ENCODE data around the gene TMEM256. TPM values are rescaled to one million over a fixed set of nuclear protein-coding genes. Genes with fewer than 3 reads are reported as not detected.

TMEM256 gene
- total RNA-seq, 1 donor from 2014 or later, result 66.9 TPM

GRCh38 chr17:7438656-7439460 lies 35.0 kb upstream of the TMEM256 start:
- TF ChIP-seq, protein P1, sequence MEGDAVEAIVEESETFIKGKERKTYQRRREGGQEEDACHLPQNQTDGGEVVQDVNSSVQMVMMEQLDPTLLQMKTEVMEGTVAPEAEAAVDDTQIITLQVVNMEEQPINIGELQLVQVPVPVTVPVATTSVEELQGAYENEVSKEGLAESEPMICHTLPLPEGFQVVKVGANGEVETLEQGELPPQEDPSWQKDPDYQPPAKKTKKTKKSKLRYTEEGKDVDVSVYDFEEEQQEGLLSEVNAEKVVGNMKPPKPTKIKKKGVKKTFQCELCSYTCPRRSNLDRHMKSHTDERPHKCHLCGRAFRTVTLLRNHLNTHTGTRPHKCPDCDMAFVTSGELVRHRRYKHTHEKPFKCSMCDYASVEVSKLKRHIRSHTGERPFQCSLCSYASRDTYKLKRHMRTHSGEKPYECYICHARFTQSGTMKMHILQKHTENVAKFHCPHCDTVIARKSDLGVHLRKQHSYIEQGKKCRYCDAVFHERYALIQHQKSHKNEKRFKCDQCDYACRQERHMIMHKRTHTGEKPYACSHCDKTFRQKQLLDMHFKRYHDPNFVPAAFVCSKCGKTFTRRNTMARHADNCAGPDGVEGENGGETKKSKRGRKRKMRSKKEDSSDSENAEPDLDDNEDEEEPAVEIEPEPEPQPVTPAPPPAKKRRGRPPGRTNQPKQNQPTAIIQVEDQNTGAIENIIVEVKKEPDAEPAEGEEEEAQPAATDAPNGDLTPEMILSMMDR (IDR thresholded peaks at IDR 0.05; ENCODE audit: insufficient read depth, low read length, poor library complexity, severe bottlenecking), result no peak
- H3K4me3 ChIP-seq (ENCODE audit: low read depth, low read length), result peak overlapping the region; percentile 51
- H3K27me3 ChIP-seq (ENCODE audit: control insufficient read depth, insufficient read depth, low read length), result peaks cover 2% of the 10 kb centered on the region
- no peak for DNase-seq (ENCODE audit: low read depth)
- H3K36me3 ChIP-seq (ENCODE audit: control insufficient read depth, insufficient read depth, low read length), result no peaks in the 10 kb centered on the region

DNA sequence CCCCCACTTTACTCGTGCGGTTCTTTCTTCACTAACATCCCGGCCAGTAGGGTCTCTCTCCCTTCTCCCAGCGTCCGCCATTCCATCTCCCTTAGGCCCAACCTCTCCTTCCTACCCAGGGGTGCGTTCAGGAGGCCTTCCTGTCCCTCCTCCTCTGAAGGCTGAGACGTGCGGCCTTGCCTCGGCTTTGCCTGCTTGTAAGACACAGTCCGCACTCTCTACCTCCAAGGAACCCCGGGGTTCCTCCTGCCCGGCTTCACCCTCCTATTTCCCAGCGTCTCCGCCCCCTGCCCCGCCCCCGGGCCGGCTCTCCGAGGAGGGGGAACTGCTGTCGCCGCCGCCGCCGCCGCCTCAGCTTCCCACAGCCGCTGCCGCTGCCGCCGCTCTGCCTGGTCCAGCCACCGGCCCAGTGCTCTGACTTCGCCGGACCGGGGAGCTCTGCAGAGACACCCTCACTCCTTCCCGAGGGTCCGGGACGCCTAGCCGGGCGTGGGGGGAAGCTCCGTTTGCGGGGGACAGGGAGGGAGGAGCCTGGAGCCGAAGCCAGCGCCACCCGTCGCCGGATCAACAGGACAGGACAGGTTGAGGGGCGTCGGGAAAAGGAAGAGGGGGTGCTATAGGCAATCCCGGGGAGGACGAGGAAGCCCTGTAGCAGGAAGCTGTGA lies 34.2 kb upstream of the TMEM256 start:
- Histone ChIP-seq H3K27me3 (ENCODE audit: control insufficient read depth, insufficient read depth, low read length) (peaks cover 2% of the 10 kb centered on the region), H3K36me3 (ENCODE audit: control insufficient read depth, insufficient read depth, low read length) (no peaks in the 10 kb centered on the region), H3K4me3 (ENCODE audit: low read depth, low read length) (peak overlapping the region; percentile 39)
- DNase-seq (ENCODE audit: low read depth), result no peak
- TF ChIP-seq, protein P1 (IDR thresholded peaks at IDR 0.05; ENCODE audit: insufficient read depth, low read length, poor library complexity, severe bottlenecking), result no peak

DNA sequence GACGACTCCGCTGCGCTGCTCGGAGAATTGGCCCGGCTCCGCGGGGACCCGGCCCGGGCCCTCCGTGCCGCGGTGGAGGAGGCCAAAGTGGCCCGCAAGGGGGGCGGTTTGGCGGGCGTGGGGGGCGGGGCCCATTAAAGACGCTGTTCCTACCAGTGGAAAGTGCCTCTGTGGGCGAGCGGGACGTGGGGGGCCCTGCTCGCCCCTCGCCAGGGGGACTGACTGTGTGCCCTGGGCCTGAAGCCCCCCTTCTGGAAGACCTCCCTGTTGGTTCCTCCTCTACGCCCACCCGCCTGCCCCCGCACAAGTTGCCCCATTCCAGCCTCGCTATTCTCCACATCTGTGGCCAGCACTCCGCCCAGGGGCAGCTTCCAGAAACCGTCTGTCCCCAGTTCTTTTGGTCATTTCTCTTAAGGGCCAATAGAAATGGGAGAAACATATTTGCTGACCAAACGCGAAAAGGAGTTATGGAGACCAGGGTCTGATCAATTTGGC lies 33.5 kb upstream of the TMEM256 start:
- H3K27me3 ChIP-seq (ENCODE audit: control insufficient read depth, insufficient read depth, low read length), result peaks cover 2% of the 10 kb centered on the region
- TF ChIP-seq, protein P1 (IDR thresholded peaks at IDR 0.05; ENCODE audit: insufficient read depth, low read length, poor library complexity, severe bottlenecking), result no peak
- peak overlapping the region; percentile 28 for H3K4me3 ChIP-seq (ENCODE audit: low read depth, low read length)
- no peak for DNase-seq (ENCODE audit: low read depth)
- H3K36me3 ChIP-seq (ENCODE audit: control insufficient read depth, insufficient read depth, low read length), result no peaks in the 10 kb centered on the region

DNA sequence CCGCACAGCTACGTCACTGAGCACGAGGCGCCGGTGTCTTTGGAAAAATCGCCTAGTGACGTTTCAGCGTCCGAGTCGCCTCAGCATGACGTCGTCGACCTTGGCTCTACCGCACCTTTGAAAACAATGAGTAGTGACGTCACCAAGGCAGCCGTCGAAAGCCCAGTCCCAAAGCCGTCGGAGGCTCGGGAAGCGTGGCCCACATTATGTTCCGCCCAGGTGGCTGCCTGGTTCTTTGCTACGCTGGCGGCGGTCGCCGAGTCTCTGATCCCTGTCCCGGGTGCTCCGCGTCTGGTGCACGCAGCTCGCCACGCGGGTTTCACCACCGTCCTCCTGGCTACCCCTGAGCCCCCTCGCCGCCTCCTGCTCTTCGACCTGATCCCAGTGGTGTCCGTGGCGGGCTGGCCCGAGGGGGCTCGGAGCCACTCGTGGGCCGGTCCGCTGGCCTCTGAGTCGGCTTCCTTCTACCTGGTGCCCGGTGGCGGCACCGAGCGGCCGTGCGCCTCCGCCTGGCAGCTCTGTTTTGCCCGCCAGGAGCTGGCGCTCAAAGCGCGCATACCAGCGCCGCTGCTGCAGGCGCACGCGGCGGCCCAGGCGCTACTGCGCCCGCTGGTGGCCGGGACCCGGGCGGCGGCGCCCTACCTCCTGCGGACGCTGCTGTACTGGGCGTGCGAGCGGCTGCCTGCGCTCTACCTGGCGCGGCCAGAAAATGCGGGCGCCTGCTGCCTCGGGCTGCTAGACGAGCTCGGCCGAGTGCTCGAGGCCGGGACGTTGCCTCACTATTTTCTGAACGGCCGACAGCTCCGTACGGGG lies 32.9 kb upstream of the TMEM256 start:
- Histone ChIP-seq H3K36me3 (ENCODE audit: control insufficient read depth, insufficient read depth, low read length) (no peaks in the 10 kb centered on the region), H3K4me3 (ENCODE audit: low read depth, low read length) (peak overlapping the region; percentile 73), H3K27me3 (ENCODE audit: control insufficient read depth, insufficient read depth, low read length) (peaks cover 2% of the 10 kb centered on the region)
- no peak for DNase-seq (ENCODE audit: low read depth)
- TF ChIP-seq, protein P1 (IDR thresholded peaks at IDR 0.05; ENCODE audit: insufficient read depth, low read length, poor library complexity, severe bottlenecking), result peak; percentile 64

- DNase-seq (ENCODE audit: low read depth), result no peak
- Histone ChIP-seq H3K36me3 (ENCODE audit: control insufficient read depth, insufficient read depth, low read length) (no peaks in the 10 kb centered on the region), H3K27me3 (ENCODE audit: control insufficient read depth, insufficient read depth, low read length) (peaks cover 2% of the 10 kb centered on the region), H3K4me3 (ENCODE audit: low read depth, low read length) (peak overlapping the region; percentile 73)
- TF ChIP-seq, protein P1 (IDR thresholded peaks at IDR 0.05; ENCODE audit: insufficient read depth, low read length, poor library complexity, severe bottlenecking), result peak; percentile 48
Observed at GRCh38 chr17:7435676-7436555, 32.0 kb upstream of the TMEM256 start.

All from kidney epithelial cell (primary cell).